ENCODE results near the gene TMEM45B.

Gene TMEM45B

GRCh38 chr11:129894278-129895125, 78.9 kb downstream of the TMEM45B start:
- DNase-seq (ENCODE audit: low read depth) = no peak
- H3K4me3 ChIP-seq (ENCODE audit: control insufficient read depth, low read depth, low read length) = peak overlapping the region; percentile 88
- TF ChIP-seq CTCF (conservative IDR thresholded peaks at IDR 0.05; ENCODE audit: control insufficient read depth, insufficient read depth, low read depth, low read length) = no peak

- DNase-seq (ENCODE audit: low read depth) = peak; percentile 47
- H3K4me3 ChIP-seq (ENCODE audit: control insufficient read depth, low read depth, low read length) = peak within 1 kb of the TSS; percentile 88
- TF ChIP-seq CTCF (conservative IDR thresholded peaks at IDR 0.05; ENCODE audit: control insufficient read depth, insufficient read depth, low read depth, low read length) = no peak
These were observed 79.7 kb downstream of the TMEM45B start, which contains the start of gene NFRKB for GRCh38 chr11:129895126-129896041. Gene NFRKB, minus strand, starts transcription at chr11:129895578. Its CDS starts 2,729 bp downstream, at chr11:129892849.

- DNase-seq (ENCODE audit: low read depth) = no peak
- H3K4me3 ChIP-seq (ENCODE audit: control insufficient read depth, low read depth, low read length) = peak overlapping the region; percentile 88
- TF ChIP-seq CTCF (conservative IDR thresholded peaks at IDR 0.05; ENCODE audit: control insufficient read depth, insufficient read depth, low read depth, low read length) = no peak
These were observed 80.4 kb downstream of the TMEM45B start for GRCh38 chr11:129896062-129896461.

- H3K4me3 ChIP-seq (ENCODE audit: control insufficient read depth, low read depth, low read length) = no peak overlapping the region
- no peak for TF ChIP-seq CTCF (conservative IDR thresholded peaks at IDR 0.05; ENCODE audit: control insufficient read depth, insufficient read depth, low read depth, low read length)
- DNase-seq (ENCODE audit: low read depth) = no peak
These were observed 89.8 kb downstream of the TMEM45B start for GRCh38 chr11:129905402-129905801.

All from fibroblast of mammary gland (primary cell).